Activated CD8-positive, alpha-beta memory T cell treated with anti-CD3 and anti-CD28 coated beads, Interleukin-2, amount 10 ng/mL, durations not matched to agents 7 days and 5 days (primary cell): ENCODE results near the gene DLG1. TPM values are rescaled to one million over a fixed set of nuclear protein-coding genes. Genes with fewer than 3 reads are reported as not detected.

ENCODE experiments used
- ATAC-seq: fragments of 150-1000 bp; cut with Tn5 transposase; one replicate; pipeline ENCODE4 v1.10.0; 2021; ENCODE audit warnings: moderate library complexity
- CTCF ChIA-PET: fragments of 350-600 bp; sonication (Branson Sonifier 250); formaldehyde crosslinking; loops from one replicate; lab custom pipeline; 2021; ENCODE audit warnings: antibody characterized with exemption; lab: Charles Lee
- DNase-seq: peaks from one replicate; pipeline ENCODE4 v3.0.0-alpha.2; 2020
- H3K27ac Mint-ChIP-seq: one replicate; pipeline ENCODE4 v1.8.0; 2021; ENCODE audit warnings: mild to moderate bottlenecking, mixed read lengths
- H3K27me3 Mint-ChIP-seq: one replicate; pipeline ENCODE4 v1.8.0; 2021; ENCODE audit warnings: mixed read lengths
- H3K36me3 Mint-ChIP-seq: one replicate; pipeline ENCODE4 v1.8.0; 2021; ENCODE audit warnings: mild to moderate bottlenecking, mixed read lengths
- H3K4me1 Mint-ChIP-seq: one replicate; pipeline ENCODE4 v1.8.0; 2021; ENCODE audit warnings: mixed read lengths
- H3K4me3 Mint-ChIP-seq: one replicate; pipeline ENCODE4 v1.8.0; 2021; ENCODE audit warnings: mild to moderate bottlenecking, moderate library complexity, mixed read lengths
- H3K9me3 Mint-ChIP-seq: one replicate; pipeline ENCODE4 v1.8.0; 2022; ENCODE audit warnings: low read depth, mixed read lengths
- total RNA-seq, 2 experiments: library from RNA; stranded (reverse); gene quantifications; one replicate each; pipeline ENCODE4 v1.2.3, GENCODE V29; 2021

The DLG1 gene
- total RNA-seq, 2 experiments from 2014 or later = 62.0 to 80.3 TPM

- Mint-ChIP-seq H3K4me3 (no peak overlapping the region), H3K27me3 (peaks cover 33% of the 10 kb centered on the region), H3K9me3 (no peaks in the 10 kb centered on the region), H3K36me3 (no peaks in the 10 kb centered on the region), H3K27ac (no peak overlapping the region), H3K4me1 (no peaks in the 10 kb centered on the region)
- CTCF ChIA-PET = interaction anchor here (1.1 kb wide), 1 partner anchor 34 kb away, joined by 3 read pairs; no protein-coding TSS in a partner anchor
- no peak for ATAC-seq
- DNase-seq = no peak
These were observed 35.7 kb upstream of the DLG1 start for GRCh38 chr3:197333901-197334639.

GRCh38 chr3:197331131-197331530 is 32.7 kb upstream of the DLG1 start:
- Mint-ChIP-seq H3K36me3 (no peaks in the 10 kb centered on the region), H3K27ac (no peak overlapping the region), H3K4me1 (peaks cover 5% of the 10 kb centered on the region), H3K27me3 (peaks cover 38% of the 10 kb centered on the region), H3K4me3 (no peak overlapping the region), H3K9me3 (no peaks in the 10 kb centered on the region)
- DNase-seq (no peak), ATAC-seq (no peak)
- CTCF ChIA-PET = no interaction called here

- Mint-ChIP-seq H3K27ac (no peak overlapping the region), H3K4me1 (peaks cover 12% of the 10 kb centered on the region), H3K27me3 (peaks cover 42% of the 10 kb centered on the region), H3K36me3 (no peaks in the 10 kb centered on the region), H3K4me3 (no peak overlapping the region), H3K9me3 (no peaks in the 10 kb centered on the region)
- CTCF ChIA-PET = no interaction called here
- ATAC-seq = no peak
- DNase-seq = no peak
These were observed 31.0 kb upstream of the DLG1 start for GRCh38 chr3:197329382-197329781.

GRCh38 chr3:197328198-197328597 is 29.8 kb upstream of the DLG1 start:
- ATAC-seq = no peak
- peaks cover 42% of the 10 kb centered on the region for H3K27me3 Mint-ChIP-seq
- no peaks in the 10 kb centered on the region for H3K36me3 Mint-ChIP-seq
- DNase-seq = no peak
- CTCF ChIA-PET = no interaction called here
- no peaks in the 10 kb centered on the region for H3K9me3 Mint-ChIP-seq
- peaks cover 12% of the 10 kb centered on the region for H3K4me1 Mint-ChIP-seq
- H3K4me3 Mint-ChIP-seq = no peak overlapping the region
- no peak overlapping the region for H3K27ac Mint-ChIP-seq

- no peak for DNase-seq
- Mint-ChIP-seq H3K27me3 (peaks cover 43% of the 10 kb centered on the region), H3K4me1 (peaks cover 12% of the 10 kb centered on the region), H3K36me3 (no peaks in the 10 kb centered on the region), H3K4me3 (no peak overlapping the region), H3K27ac (no peak overlapping the region), H3K9me3 (no peaks in the 10 kb centered on the region)
- CTCF ChIA-PET = no interaction called here
- ATAC-seq = peak; percentile 42
These were observed 29.3 kb upstream of the DLG1 start for GRCh38 chr3:197327701-197328100.

- Mint-ChIP-seq H3K4me3 (no peak overlapping the region), H3K27me3 (peaks cover 45% of the 10 kb centered on the region), H3K36me3 (no peaks in the 10 kb centered on the region), H3K27ac (no peak overlapping the region), H3K4me1 (peaks cover 12% of the 10 kb centered on the region), H3K9me3 (no peaks in the 10 kb centered on the region)
- DNase-seq = no peak
- no peak for ATAC-seq
- CTCF ChIA-PET = no interaction called here
These were observed 27.4 kb upstream of the DLG1 start for GRCh38 chr3:197325773-197326172.

GRCh38 chr3:197322149-197322548 is 23.7 kb upstream of the DLG1 start:
- ATAC-seq (no peak), DNase-seq (no peak)
- CTCF ChIA-PET = no interaction called here
- Mint-ChIP-seq H3K9me3 (no peaks in the 10 kb centered on the region), H3K36me3 (no peaks in the 10 kb centered on the region), H3K27ac (no peak overlapping the region), H3K4me1 (peaks cover 6% of the 10 kb centered on the region), H3K27me3 (peaks cover 53% of the 10 kb centered on the region), H3K4me3 (no peak overlapping the region)

- Mint-ChIP-seq H3K4me3 (no peak overlapping the region), H3K9me3 (no peaks in the 10 kb centered on the region), H3K4me1 (peaks cover 2% of the 10 kb centered on the region), H3K36me3 (no peaks in the 10 kb centered on the region), H3K27ac (no peak overlapping the region), H3K27me3 (peaks cover 57% of the 10 kb centered on the region)
- CTCF ChIA-PET = interaction anchor here (1.5 kb wide), 1 partner anchor 9 kb away, joined by 3 read pairs; no protein-coding TSS in a partner anchor
- ATAC-seq (no peak), DNase-seq (no peak)
These were observed 22.2 kb upstream of the DLG1 start for GRCh38 chr3:197320582-197320981.

- peaks cover under 1% of the 10 kb centered on the region for H3K9me3 Mint-ChIP-seq
- no peak for ATAC-seq
- CTCF ChIA-PET = no interaction called here
These were observed 19.0 kb upstream of the DLG1 start for GRCh38 chr3:197317250-197317963.

GRCh38 chr3:197312431-197312830 is 14.0 kb upstream of the DLG1 start:
- Mint-ChIP-seq H3K27me3 (peaks cover 47% of the 10 kb centered on the region), H3K4me3 (no peak overlapping the region), H3K36me3 (no peaks in the 10 kb centered on the region), H3K9me3 (peaks cover 2% of the 10 kb centered on the region), H3K27ac (no peak overlapping the region), H3K4me1 (peaks cover 17% of the 10 kb centered on the region)
- no peak for ATAC-seq
- CTCF ChIA-PET = interaction anchor here (0.7 kb wide), 1 partner anchor 309 kb away, joined by 3 read pairs; no protein-coding TSS in a partner anchor
- no peak for DNase-seq

More at GRCh38 chr3:197317250-197317963, 19.0 kb upstream of the DLG1 start:
- DNase-seq = no peak
- H3K4me1 Mint-ChIP-seq = no peaks in the 10 kb centered on the region
- H3K27me3 Mint-ChIP-seq = peaks cover 70% of the 10 kb centered on the region
- H3K36me3 Mint-ChIP-seq = no peaks in the 10 kb centered on the region
- no peak overlapping the region for H3K4me3 Mint-ChIP-seq
- no peak overlapping the region for H3K27ac Mint-ChIP-seq

- Mint-ChIP-seq H3K27me3 (peaks cover 47% of the 10 kb centered on the region), H3K4me3 (no peak overlapping the region), H3K27ac (no peak overlapping the region), H3K36me3 (no peaks in the 10 kb centered on the region), H3K9me3 (peaks cover 2% of the 10 kb centered on the region), H3K4me1 (peaks cover 18% of the 10 kb centered on the region)
- ATAC-seq = no peak
- DNase-seq = no peak
- CTCF ChIA-PET = interaction anchor here (1.2 kb wide), 1 partner anchor 9 kb away, joined by 3 read pairs; no protein-coding TSS in a partner anchor
These were observed 13.2 kb upstream of the DLG1 start for GRCh38 chr3:197311591-197311990.

GRCh38 chr3:197309528-197310361 is 11.3 kb upstream of the DLG1 start:
- Mint-ChIP-seq H3K36me3 (no peaks in the 10 kb centered on the region), H3K27ac (no peak overlapping the region), H3K9me3 (peaks cover 2% of the 10 kb centered on the region), H3K4me3 (no peak overlapping the region), H3K27me3 (peaks cover 45% of the 10 kb centered on the region), H3K4me1 (peaks cover 30% of the 10 kb centered on the region)
- DNase-seq = no peak
- no peak for ATAC-seq
- CTCF ChIA-PET = no interaction called here

- ATAC-seq (no peak), DNase-seq (no peak)
- H3K27ac Mint-ChIP-seq = no peak overlapping the region
- H3K4me1 Mint-ChIP-seq = peaks cover 30% of the 10 kb centered on the region
- H3K27me3 Mint-ChIP-seq = peaks cover 45% of the 10 kb centered on the region
- CTCF ChIA-PET = no interaction called here
- no peak overlapping the region for H3K4me3 Mint-ChIP-seq
- H3K36me3 Mint-ChIP-seq = no peaks in the 10 kb centered on the region
- H3K9me3 Mint-ChIP-seq = peaks cover 2% of the 10 kb centered on the region
These were observed 10.2 kb upstream of the DLG1 start for GRCh38 chr3:197308591-197308990.
